K562 (cell line): ENCODE data around the gene FANCD2. TPM values are rescaled to one million over a fixed set of nuclear protein-coding genes. Genes with fewer than 3 reads are reported as not detected.

Experiments
- BDP1 ChIP-seq: IDR thresholded peaks from 3 replicates; pipeline ENCODE4 v1.6.1; 2011; ENCODE audit not compliant: insufficient read length, insufficient read depth
- EP300 ChIP-seq: IDR thresholded peaks from 2 replicates; pipeline ENCODE4 v1.6.1; 2012; ENCODE audit warnings: low read length, improper control_type of control experiment
- EP400 ChIP-seq: fragments of 450-650 bp; IDR thresholded peaks from 2 replicates; pipeline ENCODE4 v1.6.1; 2017; ENCODE audit warnings: antibody characterized with exemption, mild to moderate bottlenecking, moderate library complexity
- GABPA ChIP-seq: fragments of 200-800 bp; sonication (Bioruptor generic); conservative IDR thresholded peaks from 2 replicates; pipeline ENCODE4 v1.6.1; 2016; ENCODE audit warnings: low read depth, missing genetic modification characterization, missing compliant biosample characterization
- HNRNPH1 ChIP-seq: fragments of 200-400 bp; formaldehyde crosslinking; optimal IDR thresholded peaks from 2 replicates; pipeline ENCODE3; 2017; ENCODE audit warnings: low read depth, mild to moderate bottlenecking, low read length, moderate library complexity
- KLF1 ChIP-seq: fragments of 450-650 bp; IDR thresholded peaks from 2 replicates; pipeline ENCODE4 v1.6.1; 2016; ENCODE audit warnings: missing genetic modification characterization, missing compliant biosample characterization
- L3MBTL2 ChIP-seq: fragments of 450-650 bp; IDR thresholded peaks from 2 replicates; pipeline ENCODE4 v1.6.1; 2016; ENCODE audit warnings: mild to moderate bottlenecking, moderate library complexity
- MXI1 ChIP-seq: IDR thresholded peaks from 2 replicates; pipeline ENCODE4 v1.6.1; 2011; ENCODE audit warnings: low read depth, mild to moderate bottlenecking, improper control_type of control experiment, low read length
- NFRKB ChIP-seq: fragments of 450-650 bp; IDR thresholded peaks from 2 replicates; pipeline ENCODE4 v1.6.1; 2016; ENCODE audit warnings: low read depth
- SIN3B ChIP-seq: fragments of 450-650 bp; IDR thresholded peaks from 2 replicates; pipeline ENCODE4 v1.6.1; 2017; ENCODE audit warnings: low read depth, mild to moderate bottlenecking, moderate library complexity
- SLC30A9 ChIP-seq: fragments of 250-450 bp; sonication (Bioruptor Pico); IDR thresholded peaks from 2 replicates; pipeline ENCODE4 v1.8.0; 2022; ENCODE audit warnings: mild to moderate bottlenecking, moderate library complexity
- SP1 ChIP-seq: sonication (generic); formaldehyde crosslinking; IDR thresholded peaks from 2 replicates; pipeline ENCODE4 v1.8.1; 2022; ENCODE audit warnings: mild to moderate bottlenecking, missing genetic modification reagents
- STAT5A ChIP-seq: IDR thresholded peaks from 2 replicates; pipeline ENCODE4 v1.6.1; 2012; ENCODE audit warnings: low read length, inconsistent platforms, borderline replicate concordance
- U2AF2 ChIP-seq: fragments of 200-400 bp; formaldehyde crosslinking; optimal IDR thresholded peaks from 2 replicates; pipeline ENCODE3; 2017; ENCODE audit warnings: low read depth, mild to moderate bottlenecking, low read length
- ZNF12 ChIP-seq: sonication (generic); formaldehyde crosslinking; IDR thresholded peaks from 2 replicates; pipeline ENCODE4 v1.4.0; 2020; ENCODE audit warnings: mild to moderate bottlenecking, missing genetic modification reagents
- ZNF134 ChIP-seq: fragments of 250-450 bp; sonication (Bioruptor Pico); conservative IDR thresholded peaks from 2 replicates; pipeline ENCODE4 v1.4.0; 2020
- ZNF184 ChIP-seq: sonication (generic); formaldehyde crosslinking; IDR thresholded peaks from 2 replicates; pipeline ENCODE4 v1.5.0; 2020; ENCODE audit warnings: missing genetic modification reagents
- ZNF384 ChIP-seq: IDR thresholded peaks from 2 replicates; pipeline ENCODE4 v1.6.1; 2012; ENCODE audit warnings: low read depth, low read length, improper control_type of control experiment
- ZNF586 ChIP-seq: fragments of 450-650 bp; formaldehyde crosslinking; conservative IDR thresholded peaks from 2 replicates; pipeline ENCODE4 v1.4.0; 2020; ENCODE audit warnings: mild to moderate bottlenecking, moderate library complexity
- polyA plus RNA-seq, 8 experiments: library from polyadenylated mRNA; depleted of rRNA in 4 of 8; stranded (reverse) in 5 of 8; unstranded in 3 of 8; fragments of >200 nt; fragmentation: Nextera tagmentation in 2 of 8; fragmentation: Illumina TruSeq in 1 of 8; extraction: Ambion mirVana in 2 of 8; extraction: Trizol in 1 of 8; gene quantifications; 2 replicates each; pipeline versions ENCODE4 v1.2.1 to v1.2.3, GENCODE V29; 2011 to 2014; ENCODE audit warnings: inconsistent platforms in 1 of 8, missing spikeins in 1 of 8
- total RNA-seq, 7 experiments: library from RNA; depleted of rRNA in 6 of 7; stranded (reverse); fragments of >200 nt in 6 of 7; fragmentation: Illumina TruSeq in 2 of 7; extraction: Trizol in 2 of 7; gene quantifications; 2 replicates each; pipeline versions ENCODE4 v1.2.1 to v1.2.3, GENCODE V29; 2011 to 2021; ENCODE audit warnings: low replicate concordance in 1 of 7
- TF ChIP-seq, protein P1 (sequence below): sonication (generic); formaldehyde crosslinking; IDR thresholded peaks from 2 replicates; pipeline ENCODE4 v1.8.0; 2022; ENCODE audit warnings: missing genetic modification reagents, mild to moderate bottlenecking, borderline replicate concordance
- TF ChIP-seq, protein P2 (sequence below): fragments of 250-450 bp; sonication (Bioruptor Pico); IDR thresholded peaks from 2 replicates; pipeline ENCODE4 v1.5.0; 2021
- TF ChIP-seq, protein P3 (sequence below): fragments of 250-450 bp; sonication (Bioruptor Pico); IDR thresholded peaks from 2 replicates; pipeline ENCODE4 v1.5.0; 2022; ENCODE audit warnings: mild to moderate bottlenecking
- TF ChIP-seq, protein P4 (sequence below): fragments of 250-450 bp; sonication (Bioruptor Pico); IDR thresholded peaks from 2 replicates; pipeline ENCODE4 v1.8.0; 2022; ENCODE audit warnings: moderate library complexity, mild to moderate bottlenecking, inconsistent platforms

The FANCD2 gene
- total and polyA plus RNA-seq, 9 of the 15 experiments (the other 6 are each of a cell fraction or from before 2014, with no cell fraction given) = 59.4 to 137 (median 96.1) TPM

DNA sequence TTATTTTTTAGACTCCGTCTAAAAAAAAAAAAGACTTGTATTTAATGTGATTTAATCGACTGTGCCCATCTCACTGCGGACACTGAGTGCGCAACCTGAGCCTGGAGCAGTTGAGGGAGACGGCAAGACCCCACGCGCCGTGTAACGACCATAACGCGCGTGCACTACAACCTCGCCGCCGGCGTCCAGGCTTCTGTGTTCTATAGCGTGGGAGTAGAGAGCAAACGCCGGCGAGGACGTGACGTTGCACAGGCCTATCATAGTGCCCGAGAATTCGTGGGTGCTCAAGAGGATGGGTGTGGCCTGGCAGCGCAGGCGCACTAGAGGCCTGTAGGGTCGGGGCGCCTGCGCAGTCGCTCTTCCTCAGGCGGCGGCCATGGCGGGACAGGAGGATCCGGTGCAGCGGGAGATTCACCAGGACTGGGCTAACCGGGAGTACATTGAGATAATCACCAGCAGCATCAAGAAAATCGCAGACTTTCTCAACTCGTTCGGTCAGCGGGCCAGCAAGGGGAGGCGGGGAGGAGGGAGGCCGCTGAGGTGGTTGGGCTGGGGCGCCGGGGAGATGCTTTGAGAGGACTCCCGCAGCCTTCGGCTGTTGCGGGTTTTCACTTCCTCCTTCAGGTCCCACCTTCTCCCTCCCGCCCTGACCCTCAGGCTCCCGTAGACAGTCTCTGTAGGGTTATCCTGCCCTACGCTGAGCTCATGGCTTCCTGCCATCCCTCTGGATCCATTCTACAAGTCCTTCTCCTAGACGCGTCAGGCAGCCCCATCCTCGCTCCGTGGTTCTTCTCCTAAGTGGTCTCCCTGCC, 89.3 kb downstream of the FANCD2 start, which contains the start of gene BRK1 (continued):
- peak; percentile 56; the same call in 1 of the 2 replicates for TF ChIP-seq SIN3B
- TF ChIP-seq MXI1 = no peak
- TF ChIP-seq U2AF2 = no peak
- TF ChIP-seq, protein P1, sequence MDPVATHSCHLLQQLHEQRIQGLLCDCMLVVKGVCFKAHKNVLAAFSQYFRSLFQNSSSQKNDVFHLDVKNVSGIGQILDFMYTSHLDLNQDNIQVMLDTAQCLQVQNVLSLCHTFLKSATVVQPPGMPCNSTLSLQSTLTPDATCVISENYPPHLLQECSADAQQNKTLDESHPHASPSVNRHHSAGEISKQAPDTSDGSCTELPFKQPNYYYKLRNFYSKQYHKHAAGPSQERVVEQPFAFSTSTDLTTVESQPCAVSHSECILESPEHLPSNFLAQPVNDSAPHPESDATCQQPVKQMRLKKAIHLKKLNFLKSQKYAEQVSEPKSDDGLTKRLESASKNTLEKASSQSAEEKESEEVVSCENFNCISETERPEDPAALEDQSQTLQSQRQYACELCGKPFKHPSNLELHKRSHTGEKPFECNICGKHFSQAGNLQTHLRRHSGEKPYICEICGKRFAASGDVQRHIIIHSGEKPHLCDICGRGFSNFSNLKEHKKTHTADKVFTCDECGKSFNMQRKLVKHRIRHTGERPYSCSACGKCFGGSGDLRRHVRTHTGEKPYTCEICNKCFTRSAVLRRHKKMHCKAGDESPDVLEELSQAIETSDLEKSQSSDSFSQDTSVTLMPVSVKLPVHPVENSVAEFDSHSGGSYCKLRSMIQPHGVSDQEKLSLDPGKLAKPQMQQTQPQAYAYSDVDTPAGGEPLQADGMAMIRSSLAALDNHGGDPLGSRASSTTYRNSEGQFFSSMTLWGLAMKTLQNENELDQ (CRISPR knock-in tag) = no peak
- TF ChIP-seq, protein P2, sequence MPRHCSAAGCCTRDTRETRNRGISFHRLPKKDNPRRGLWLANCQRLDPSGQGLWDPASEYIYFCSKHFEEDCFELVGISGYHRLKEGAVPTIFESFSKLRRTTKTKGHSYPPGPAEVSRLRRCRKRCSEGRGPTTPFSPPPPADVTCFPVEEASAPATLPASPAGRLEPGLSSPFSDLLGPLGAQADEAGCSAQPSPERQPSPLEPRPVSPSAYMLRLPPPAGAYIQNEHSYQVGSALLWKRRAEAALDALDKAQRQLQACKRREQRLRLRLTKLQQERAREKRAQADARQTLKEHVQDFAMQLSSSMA (CRISPR knock-in tag) = no peak
- TF ChIP-seq GABPA = no peak; the same call in 1 of the 2 replicates
- 0 out of 2 replicates have a peak, but pooled peaks have one; percentile 38 for TF ChIP-seq KLF1 (tag)
- no peak for TF ChIP-seq ZNF12 (CRISPR knock-in tag)
- TF ChIP-seq, protein P3, sequence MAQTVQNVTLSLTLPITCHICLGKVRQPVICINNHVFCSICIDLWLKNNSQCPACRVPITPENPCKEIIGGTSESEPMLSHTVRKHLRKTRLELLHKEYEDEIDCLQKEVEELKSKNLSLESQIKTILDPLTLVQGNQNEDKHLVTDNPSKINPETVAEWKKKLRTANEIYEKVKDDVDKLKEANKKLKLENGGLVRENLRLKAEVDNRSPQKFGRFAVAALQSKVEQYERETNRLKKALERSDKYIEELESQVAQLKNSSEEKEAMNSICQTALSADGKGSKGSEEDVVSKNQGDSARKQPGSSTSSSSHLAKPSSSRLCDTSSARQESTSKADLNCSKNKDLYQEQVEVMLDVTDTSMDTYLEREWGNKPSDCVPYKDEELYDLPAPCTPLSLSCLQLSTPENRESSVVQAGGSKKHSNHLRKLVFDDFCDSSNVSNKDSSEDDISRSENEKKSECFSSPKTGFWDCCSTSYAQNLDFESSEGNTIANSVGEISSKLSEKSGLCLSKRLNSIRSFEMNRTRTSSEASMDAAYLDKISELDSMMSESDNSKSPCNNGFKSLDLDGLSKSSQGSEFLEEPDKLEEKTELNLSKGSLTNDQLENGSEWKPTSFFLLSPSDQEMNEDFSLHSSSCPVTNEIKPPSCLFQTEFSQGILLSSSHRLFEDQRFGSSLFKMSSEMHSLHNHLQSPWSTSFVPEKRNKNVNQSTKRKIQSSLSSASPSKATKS (CRISPR knock-in tag) = no peak
- TF ChIP-seq NFRKB = peak; percentile 68; the same call in 1 of the 2 replicates
- TF ChIP-seq ZNF184 (CRISPR knock-in tag) = no peak
- TF ChIP-seq ZNF384 = peak; percentile 49; the same call in 1 of the 2 replicates
- TF ChIP-seq BDP1 = no peak
- TF ChIP-seq ZNF134 (CRISPR knock-in tag) = no peak
- no peak for TF ChIP-seq ZNF586
- TF ChIP-seq STAT5A = no peak
- no peak for TF ChIP-seq HNRNPH1
- 0 out of 2 replicates have a peak, but pooled peaks have one; percentile 19 for TF ChIP-seq EP300
- peak; percentile 95 for TF ChIP-seq L3MBTL2
- TF ChIP-seq SP1 = peak; percentile 92
- TF ChIP-seq EP400 = peak; percentile 94
- no peak for TF ChIP-seq SLC30A9 (CRISPR knock-in tag)
- TF ChIP-seq, protein P4, sequence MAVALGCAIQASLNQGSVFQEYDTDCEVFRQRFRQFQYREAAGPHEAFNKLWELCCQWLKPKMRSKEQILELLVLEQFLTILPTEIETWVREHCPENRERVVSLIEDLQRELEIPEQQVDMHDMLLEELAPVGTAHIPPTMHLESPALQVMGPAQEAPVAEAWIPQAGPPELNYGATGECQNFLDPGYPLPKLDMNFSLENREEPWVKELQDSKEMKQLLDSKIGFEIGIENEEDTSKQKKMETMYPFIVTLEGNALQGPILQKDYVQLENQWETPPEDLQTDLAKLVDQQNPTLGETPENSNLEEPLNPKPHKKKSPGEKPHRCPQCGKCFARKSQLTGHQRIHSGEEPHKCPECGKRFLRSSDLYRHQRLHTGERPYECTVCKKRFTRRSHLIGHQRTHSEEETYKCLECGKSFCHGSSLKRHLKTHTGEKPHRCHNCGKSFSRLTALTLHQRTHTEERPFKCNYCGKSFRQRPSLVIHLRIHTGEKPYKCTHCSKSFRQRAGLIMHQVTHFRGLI (CRISPR knock-in tag) = no peak
